Sigmoid colon (tissue), 3 donors: ENCODE data around the gene POP7.

Experiments
- POLR2A ChIP-seq, 2 donors: fragments of 450-650 bp; IDR thresholded peaks; one replicate each; pipeline ENCODE4 v1.6.1; 2016; ENCODE audit warnings: antibody characterized with exemption in 2 of 2, mild to moderate bottlenecking in 2 of 2, moderate library complexity in 2 of 2
- TF ChIP-seq, protein P1 (sequence below), 4 experiments: fragments of 450-650 bp in 3 of 4; fragments of 200-600 bp in 1 of 4; IDR thresholded peaks; one replicate each; pipeline ENCODE4 v1.5.1; 2016 to 2019; ENCODE audit warnings: antibody characterized with exemption in 4 of 4, mild to moderate bottlenecking in 3 of 4, moderate library complexity in 2 of 4

DNA sequence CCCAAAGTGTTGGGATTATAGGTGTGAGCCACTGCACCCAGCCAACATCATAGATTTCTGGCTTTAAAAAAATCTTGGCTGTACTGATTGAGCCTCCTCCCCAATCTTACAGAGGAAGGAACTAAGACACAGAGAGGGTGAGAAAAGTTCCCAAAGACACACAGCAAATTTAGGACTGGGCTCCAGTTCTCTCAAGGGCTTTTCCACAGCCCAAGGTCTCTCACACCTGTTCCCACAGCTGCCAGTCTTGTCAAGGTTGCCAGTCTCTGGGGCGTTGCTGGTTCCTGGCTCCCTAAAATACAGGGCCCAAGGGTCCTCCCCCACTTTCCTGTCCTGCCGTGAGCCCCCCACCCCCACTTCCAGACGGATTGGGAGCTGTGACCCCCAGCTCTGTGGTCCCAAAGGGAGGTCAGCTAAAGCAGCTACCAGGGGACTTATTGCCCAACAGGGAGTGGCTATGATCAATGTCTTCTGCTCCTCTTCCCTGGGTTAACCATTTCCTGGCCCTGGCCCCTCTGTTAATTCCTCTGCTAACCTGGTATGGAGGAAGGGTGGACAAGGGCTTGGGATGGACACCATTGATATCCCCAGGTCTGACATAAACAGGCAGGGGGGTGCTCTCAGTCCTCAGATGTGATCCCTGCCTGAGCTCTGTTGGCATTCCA lies 24.3 kb downstream of the POP7 start:
- TF ChIP-seq, protein P1, sequence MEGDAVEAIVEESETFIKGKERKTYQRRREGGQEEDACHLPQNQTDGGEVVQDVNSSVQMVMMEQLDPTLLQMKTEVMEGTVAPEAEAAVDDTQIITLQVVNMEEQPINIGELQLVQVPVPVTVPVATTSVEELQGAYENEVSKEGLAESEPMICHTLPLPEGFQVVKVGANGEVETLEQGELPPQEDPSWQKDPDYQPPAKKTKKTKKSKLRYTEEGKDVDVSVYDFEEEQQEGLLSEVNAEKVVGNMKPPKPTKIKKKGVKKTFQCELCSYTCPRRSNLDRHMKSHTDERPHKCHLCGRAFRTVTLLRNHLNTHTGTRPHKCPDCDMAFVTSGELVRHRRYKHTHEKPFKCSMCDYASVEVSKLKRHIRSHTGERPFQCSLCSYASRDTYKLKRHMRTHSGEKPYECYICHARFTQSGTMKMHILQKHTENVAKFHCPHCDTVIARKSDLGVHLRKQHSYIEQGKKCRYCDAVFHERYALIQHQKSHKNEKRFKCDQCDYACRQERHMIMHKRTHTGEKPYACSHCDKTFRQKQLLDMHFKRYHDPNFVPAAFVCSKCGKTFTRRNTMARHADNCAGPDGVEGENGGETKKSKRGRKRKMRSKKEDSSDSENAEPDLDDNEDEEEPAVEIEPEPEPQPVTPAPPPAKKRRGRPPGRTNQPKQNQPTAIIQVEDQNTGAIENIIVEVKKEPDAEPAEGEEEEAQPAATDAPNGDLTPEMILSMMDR (IDR thresholded peaks at IDR 0.05): no peak
- TF ChIP-seq POLR2A (IDR thresholded peaks at IDR 0.05): no peak
